Stimulated activated CD8-positive, alpha-beta memory T cell treated with anti-CD3 and anti-CD28 coated beads, Interleukin-2, amount 100 ng/mL, for 48 hours (primary cell): ENCODE data around the gene COPZ2.

ENCODE experiments used
- DNase-seq, 2 donors: peaks; one replicate each; pipeline ENCODE4 v3.0.0-alpha.2; 2020; ENCODE audit warnings: low read depth in 2 of 2

COPZ2 gene

DNA sequence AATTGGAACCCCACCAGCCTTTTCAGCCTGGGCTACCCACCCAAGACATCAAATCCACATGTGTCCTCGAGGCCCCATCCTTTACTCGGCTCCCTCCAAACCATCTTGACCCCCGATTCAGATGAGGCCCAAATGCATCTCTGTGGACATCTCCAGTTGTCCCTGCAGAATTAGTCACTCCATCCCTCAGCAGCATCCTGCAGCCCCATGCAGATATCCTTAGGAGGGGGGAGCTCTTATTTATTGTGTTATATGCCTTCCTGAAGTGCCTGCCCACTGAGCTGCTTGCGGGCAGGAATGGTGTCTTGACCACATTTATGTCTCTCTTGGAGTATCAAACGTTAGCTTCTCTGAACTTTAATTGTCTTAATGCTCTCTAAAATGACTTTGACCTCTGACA is 51.1 kb downstream of the COPZ2 start:
- DNase-seq = no peak

DNA sequence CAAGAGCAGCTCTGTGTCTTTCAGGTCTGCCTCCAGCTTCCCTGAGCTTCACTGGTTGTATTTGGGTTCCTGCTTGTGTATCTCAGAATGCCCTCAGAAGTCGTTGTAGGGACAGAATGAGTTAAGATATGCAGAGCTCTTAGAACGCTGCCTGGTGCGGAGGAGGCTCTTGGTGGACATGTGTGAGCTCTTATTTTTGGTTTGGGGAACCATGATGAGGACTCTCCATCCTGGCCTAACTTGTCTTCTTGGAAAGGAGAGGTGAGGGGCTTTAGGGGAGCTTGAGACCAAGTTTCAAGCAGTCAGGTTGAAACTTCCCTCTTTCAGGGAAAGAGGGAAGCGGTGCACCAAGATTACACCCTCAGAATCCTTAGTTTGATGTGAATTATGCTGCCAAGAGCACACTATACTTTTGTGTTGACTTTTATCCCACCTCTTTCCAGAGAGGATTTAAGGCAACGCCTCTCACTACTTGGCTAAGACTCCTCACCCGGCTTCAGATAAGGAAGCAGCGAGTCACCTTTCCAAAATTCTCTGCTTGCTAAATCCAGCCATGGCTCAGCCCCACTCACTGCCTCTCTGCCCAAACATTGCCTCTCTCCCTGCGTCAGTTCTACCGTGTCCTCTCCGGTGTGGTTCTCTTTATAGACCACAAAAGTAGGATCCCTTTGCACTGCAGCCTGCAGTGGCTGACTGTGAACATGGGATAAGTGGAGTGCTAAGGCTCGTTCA is 53.9 kb downstream of the COPZ2 start:
- no peak for DNase-seq

DNA sequence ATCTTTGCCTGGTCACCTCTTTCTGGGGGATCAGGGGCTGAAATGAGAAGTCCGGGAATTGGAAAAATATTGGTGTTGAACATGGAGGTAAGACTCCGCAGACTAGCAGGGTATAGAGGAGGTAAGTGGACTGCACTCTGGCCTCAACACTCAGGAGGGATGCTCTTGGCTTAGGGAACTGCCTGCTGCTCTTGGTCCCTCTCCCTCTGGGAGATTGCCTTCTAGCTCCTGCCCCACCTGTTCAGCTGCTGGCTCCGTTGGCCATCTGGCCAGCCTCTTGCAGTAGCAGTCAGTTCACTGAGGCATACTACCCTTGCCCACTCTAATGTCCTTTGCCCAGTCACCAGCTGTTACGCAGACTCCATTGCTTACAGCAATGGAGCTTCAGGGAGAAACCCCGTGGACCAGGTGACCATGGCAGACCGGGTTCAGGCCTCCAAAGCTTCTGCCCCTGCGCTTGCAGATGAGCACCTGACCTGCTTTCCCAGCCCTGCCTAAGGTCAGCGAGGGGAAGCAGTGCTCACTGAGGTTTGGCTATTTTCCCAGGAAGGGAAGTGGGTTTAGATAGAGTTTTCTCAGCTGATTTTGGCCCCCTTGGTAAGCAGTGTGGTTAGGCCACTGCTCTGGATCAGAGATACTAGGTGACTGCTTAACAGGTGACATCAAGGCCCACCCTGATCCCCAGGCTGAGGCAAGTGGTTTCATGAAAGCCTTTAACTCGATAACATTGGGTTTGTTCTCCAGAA is 54.8 kb downstream of the COPZ2 start:
- DNase-seq = no peak

DNA sequence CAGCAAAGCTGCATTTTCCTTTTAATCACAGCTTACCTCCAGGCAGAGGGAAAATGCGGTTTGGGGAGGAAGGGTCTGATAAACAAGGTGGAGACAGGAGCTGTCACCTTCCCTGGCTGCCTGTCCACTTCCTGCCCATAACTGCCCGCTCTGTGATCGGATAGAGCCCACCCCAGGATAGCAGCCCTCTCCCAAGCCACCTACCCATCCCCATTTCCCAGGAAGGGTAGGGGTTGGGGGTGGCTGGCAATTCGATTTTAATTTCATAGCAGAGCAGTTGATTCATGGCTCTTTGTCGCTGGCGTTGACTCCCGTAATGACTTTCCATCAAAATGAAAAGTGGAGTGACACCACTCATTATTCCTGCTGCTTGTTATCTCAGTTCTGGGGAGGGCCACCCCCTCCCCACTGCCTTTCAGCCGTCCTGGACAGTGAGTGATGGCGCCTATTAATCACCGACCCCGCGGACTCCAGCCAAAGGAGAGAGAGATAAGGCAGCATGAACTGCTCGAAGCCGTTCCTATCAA is 55.4 kb downstream of the COPZ2 start:
- no peak for DNase-seq

DNA sequence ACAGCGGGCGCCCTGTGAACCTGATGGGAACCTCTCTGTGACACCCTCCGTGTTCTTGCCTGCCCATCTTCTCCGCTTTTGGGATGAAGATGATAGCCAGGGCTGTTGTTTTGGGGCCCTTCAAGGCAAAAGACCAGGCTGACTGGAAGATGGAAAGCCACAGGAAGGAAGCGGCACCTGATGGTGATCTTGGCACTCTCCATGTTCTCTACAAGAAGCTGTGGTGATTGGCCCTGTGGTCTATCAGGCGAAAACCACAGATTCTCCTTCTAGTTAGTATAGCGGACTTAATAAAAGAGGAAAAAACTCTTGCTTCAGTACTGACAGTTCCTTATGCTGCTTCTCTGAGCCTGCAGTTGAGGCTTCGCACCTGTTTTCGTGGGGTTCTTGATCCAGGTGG is 56.1 kb downstream of the COPZ2 start:
- no peak for DNase-seq

DNA sequence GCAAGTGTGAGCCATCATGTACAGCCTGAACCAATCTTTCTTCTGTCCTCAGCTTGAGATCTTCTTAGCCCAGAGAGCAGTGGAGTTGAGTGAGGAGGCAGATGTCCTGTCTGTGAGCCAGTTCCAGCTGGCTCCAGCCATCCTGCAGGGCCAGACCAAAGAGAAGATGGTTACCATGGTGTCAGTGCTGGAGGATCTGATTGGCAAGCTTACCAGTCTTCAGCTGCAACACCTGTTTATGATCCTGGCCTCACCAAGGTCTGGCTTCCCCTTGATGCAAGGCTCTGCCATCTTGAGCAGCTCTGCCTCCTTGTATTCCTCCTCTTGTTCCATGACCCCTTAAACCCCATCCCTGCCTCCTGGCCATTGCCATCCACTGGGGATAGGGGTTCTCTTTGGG is 57.1 kb downstream of the COPZ2 start:
- no peak for DNase-seq

DNA sequence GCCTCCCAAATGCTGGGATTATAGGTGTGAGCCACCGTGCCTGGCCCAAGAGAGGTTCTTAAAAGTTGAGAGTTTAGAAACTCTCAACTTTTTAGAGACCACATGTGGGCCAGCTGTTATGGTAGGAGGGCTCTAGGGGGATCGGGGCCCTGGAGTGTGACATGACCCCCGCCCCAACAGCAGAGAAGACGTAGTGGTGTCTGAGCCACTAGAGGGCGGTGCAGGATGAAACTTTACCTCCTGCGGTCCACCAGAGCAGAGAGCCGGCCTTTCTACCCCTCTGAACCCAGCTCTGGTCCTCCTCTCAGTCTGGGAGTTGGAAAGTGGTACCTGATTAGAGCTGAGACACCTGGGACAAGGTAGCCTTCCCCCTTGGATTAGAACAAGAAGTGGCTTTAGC is 59.3 kb downstream of the COPZ2 start:
- DNase-seq = peak; percentile 21 to 28
